NCI-H226 (cell line): ENCODE measurements around the gene DOK6.

ENCODE experiments used
- DNase-seq: peaks from one replicate; pipeline ENCODE4 v3.0.0-alpha.2; 2015

The DOK6 gene

DNA sequence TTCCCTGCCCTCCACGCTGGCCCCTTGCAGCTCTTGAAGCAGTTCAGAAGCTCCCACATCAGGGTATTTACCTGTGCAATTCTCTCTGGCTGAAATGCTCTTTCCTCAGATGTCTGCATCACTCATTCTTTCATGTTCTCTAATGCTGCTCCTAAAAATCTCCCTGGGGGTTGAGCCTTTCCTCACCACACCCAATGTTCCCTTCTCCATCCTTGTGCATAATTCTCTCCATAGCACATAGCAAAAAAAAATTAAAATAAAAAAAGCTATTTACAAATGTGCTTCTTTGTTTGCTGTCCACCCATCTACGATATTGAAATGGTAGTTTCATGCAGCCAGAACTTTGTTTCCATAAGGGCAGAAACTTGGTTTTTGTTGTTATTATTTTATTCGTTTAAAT is 155.5 kb downstream of the DOK6 start:
- DNase-seq, result no peak

DNA sequence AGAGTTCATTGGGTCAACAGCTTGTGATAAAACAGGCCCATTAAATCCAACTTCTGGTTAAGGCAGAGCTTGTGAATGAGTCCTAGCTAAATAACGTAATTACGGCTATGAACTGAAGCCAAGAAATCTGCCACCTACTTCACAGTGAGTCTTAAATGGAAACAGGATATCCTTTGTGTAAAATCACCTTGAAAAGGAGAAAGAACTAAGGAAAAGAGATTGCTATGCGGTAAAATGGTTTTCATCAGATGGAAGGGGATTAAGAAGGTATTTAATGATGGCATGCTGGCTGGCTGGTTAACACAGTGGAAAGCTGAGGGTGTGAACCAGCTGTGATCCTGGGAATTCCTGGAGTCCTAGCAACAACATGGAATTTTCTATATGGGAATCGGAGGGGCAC is 156.6 kb downstream of the DOK6 start:
- DNase-seq, result no peak

DNA sequence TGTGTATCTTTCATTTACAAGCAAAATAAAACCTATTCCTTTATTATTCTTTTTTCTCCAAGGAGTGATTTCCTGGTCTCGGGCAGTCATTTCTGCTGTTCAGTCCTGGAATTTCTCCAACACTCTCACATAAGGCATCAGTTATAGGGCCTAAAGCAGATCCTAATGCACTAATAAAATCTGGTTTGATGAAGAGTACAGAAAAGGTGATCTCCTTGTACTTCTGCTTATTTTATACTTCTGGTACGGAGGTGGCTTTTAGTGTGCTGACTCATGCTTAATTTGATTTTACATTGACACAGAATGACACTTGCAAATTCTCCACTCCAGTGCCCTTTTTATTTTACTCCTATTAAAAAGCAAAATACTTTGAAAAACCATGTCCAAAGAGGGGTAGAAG is 157.4 kb downstream of the DOK6 start:
- no peak for DNase-seq

DNA sequence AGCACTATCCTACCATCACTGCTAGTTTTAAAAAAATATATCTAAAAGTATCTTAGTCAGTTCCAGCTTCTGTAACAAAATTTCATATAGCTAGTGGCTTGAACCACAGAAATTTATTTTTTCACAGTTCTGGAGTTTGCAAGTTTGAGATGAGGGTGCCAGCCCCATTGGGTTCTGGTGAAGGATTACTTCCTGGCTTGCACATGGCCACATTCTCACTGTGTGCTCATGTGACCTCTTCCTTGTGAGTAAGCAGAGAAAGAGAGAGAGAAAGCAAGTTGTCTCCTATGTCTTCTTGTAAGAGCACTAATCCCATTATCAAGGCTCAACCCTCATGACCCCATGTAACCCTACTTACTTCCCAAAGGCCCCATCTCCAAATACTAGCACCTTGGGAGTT is 158.9 kb downstream of the DOK6 start:
- no peak for DNase-seq

DNA sequence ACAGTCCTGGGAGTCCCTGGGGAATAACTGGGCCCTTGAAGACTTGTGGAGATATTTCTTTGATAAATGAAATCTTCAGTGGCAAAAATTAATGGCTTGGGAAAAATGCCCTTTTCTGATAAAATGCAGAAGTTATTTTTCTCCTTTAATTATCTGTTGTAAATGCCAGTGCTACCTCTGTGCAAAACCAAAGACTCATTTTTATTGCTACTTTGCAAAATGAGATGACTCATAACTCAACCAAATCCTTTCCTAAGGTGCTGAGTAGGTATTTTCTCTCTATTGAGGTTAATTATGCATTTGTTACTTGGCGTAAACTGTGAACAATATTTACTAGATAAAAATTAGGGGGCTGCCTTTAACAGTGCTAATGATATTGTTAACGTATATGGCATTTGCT is 163.9 kb downstream of the DOK6 start:
- DNase-seq, result no peak

DNA sequence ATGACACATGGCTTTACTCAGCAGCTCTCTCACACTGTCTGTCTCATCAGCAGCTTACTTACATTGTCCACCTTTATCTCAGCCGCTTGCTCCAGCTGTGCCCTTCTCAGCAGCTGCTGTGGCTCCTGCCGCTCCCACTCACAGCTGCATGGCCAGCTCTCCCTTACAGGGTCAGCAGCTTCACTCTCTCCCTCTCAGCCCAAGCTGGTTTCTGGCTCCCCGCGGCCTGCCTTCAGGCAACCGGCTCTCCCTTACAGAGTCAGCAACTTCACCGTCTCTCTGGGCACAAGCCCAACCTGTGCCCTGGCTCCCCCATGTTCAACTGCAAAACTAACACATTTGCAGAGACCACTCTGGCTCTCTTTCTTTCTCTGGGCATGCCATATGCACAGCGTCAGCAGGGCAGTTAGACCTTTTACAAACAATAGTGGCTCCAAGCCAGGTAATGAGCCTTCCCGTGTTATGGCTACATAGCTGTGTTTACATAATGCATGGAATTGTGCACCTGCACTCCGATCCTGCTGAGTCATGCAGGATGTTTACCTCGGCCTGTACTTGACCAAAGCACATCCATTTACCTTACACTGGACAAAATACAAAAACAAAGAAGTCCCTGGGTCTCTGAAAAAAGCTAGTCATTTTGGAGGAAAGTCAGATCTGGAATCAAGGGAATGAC is 167.3 kb downstream of the DOK6 start:
- DNase-seq, result no peak

DNA sequence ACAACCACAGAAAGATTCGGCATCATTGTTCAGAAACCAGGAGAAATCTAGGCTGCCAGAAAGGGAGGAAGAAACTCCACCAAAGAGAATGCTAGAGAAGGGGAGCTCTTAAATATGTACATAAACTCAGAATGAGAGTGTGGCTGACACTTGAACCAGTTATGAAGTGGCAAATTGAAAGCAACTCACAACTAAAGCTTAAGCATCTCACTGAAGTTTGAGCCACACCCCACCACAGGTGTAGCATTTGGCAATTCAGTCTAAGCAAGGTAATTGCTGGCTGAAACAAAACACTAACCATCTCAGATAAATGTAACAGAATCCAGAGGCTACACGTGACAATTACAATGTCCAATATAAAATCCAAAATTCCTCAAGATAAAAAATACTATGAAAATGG is 168.4 kb downstream of the DOK6 start:
- no peak for DNase-seq

DNA sequence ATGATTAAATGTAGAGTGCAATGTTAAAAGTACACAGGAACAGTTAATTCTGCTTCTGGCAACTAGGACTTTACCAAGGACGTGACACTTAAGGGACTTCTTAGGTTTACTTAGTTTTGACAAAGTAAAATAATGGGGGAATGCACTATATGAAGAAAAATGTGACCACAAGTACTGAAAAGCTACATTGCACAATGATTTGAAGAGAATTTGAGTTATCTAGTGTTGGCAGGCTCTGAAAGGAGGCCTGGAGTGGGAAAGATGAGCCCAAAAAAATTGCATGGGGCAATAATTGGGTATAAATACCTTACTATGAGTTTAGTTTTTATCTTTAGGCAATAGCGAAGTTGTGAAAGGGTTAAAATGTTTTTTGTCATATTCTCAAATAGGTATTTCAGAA is 173.7 kb downstream of the DOK6 start:
- DNase-seq, result no peak

DNA sequence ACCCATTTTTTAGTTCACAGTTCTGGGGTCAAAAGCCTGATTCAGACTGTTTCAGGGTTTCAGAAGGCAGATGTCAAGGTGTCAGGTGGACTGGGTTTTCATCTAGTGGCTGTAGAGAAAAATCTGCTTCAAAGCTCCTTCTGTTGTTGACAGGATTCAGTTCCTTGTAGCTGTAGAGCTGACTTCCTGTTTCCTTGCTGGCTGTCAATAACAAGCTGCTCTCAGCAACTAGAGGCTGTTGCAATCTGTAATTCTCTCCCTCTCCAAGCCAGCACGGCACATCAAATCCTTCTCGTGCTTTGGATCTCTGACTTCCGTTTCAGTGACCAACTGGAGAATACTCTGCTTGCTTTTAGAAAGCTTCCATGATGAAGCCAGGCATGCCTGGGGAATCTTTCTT is 179.4 kb downstream of the DOK6 start:
- DNase-seq, result no peak

DNA sequence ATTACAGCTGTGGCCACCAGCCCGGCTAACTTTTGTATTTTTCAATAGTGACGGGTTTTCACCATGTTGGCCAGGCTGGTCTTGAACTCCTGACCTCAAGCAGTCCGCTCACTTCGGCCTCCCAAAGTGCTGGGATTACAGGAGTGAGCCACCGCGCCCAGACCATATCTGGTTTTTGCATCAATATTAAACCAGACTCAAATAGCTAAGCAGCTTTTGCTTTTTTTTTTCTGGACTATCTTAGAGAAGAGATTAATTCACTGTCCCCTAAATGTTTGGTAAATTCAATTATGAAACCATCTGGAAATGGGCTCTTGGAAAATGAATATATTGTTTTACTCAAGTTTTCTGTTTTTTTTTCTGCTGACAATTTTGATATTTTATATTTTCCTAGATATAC is 183.7 kb downstream of the DOK6 start:
- DNase-seq, result no peak

DNA sequence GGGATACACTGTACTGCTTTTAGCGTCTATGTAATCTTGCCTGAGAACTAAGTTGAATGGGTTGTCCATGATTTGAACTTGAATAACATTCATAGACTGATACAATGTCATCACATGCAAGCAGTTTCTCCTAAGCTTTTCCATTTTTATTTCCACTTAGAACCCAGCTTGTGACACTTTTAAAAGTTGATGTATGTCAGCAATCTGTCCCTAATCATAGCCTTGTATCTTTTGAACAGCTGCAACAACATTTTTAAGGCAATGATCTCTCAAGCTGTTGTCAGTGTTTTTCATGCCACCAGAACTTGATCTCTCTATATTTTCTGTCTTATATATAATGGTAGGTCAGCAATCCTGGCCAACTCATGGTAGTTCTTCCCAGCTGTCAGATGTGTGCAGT is 185.0 kb downstream of the DOK6 start:
- DNase-seq, result no peak

DNA sequence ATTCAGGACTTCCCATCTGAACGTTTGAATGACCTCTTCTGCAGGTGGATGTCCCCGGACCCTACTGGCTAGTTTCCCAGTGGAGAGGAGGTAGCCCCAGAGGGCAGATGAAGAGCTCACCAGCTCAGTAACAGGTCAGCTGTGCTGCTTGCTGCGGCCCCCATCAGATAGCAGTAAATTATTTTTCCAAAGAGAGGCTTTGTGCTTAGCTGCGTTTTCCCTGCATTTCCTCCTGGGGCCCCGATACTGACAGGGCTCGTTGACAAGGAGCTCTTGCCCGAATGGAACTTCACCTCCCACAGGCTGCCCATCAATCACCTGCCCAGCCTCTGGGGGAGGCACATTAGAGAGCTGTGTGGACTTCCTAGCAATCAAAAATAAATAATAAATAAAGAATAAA is 185.8 kb downstream of the DOK6 start:
- no peak for DNase-seq

DNA sequence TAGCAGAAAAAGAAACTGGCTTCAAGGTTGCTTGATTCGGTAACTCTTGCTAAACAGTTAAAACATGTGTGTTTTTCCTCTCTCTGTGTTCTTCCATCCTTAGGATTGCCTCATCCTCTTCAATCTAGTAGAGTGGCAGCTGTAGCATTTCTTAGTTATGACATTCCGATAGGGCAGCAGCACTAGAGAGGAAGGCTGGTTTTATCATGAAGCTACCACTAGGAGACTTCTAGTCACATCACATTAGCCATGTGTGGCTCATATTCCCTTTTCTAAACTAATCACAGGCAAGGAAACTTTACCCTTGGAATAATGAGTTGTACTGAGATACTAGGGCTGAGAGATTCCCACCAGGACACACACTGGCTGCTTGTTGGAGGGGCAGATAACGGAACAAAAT is 187.6 kb downstream of the DOK6 start:
- DNase-seq, result no peak

DNA sequence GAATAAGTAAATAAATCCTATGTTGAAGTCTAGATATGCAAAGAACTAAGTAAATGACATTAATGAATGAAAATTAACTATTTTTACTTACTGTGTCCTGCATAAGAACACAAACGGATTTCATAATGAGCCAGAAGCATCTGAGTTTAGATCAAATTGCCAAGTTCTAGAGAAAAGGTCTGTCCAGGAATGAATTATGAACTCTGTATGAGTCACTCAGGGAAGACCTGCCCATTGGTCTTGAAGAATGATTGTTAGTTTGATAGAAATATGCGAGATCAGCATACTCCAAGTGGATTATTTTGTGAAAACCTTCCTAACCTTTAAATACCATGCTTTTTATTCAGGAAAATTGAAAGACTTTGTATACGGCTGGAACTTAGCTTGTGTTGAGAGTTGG is 189.5 kb downstream of the DOK6 start:
- peak; percentile 1 for DNase-seq

DNA sequence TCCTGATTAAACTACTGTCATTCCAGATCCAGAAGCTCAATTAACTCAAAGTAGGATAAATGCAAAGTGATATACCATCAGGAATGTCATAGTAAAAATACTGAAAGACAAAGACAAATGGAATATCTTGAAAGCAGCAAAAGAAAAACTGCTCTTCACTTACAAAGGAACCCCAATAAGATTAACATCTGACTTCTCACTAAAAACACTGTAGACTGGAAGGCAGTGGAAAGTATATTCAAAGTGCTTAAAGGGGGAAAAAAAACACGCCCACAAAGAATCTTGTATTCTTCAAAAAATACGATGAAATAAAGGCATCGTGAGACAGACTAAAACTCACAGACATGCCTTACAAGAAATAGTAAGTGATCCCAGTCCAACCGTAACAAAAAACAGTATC is 195.7 kb downstream of the DOK6 start:
- DNase-seq, result no peak

DNA sequence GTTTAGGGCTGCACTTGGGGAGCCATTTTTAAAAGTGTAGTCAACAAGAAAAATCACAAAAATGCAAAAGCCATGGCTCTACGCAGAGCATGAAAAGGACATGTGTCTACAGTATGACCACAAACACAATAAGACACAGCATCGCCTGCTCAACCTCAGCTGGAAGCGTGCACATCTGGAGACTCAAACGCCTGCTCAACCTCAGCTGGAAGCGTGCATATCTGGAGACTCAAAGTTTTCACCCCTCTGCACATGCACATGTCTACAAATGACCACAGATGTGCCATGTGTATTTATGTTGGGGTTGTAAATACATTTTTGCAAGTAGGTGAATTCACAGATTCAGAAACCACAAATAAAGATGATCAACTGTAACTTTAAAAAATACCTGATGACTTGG is 196.9 kb downstream of the DOK6 start:
- DNase-seq, result no peak

DNA sequence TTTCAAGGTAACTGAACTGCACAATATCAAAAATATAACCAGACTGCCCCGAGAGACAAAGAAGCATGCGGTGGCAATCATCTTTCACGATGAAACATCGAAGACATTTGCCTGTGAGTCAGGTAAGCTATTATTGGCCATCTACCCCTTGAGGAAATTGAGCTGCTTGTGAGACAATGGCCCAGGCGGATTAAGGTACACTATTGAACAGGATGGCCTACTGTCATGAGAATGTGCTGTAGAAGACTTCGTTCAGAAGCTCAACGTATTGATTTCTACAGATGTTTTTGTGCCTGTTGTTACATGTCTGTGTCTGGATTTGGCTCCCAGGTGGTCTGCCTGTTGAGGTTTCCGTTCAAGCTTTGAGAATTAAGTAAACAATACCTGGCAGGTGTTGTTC is 198.7 kb downstream of the DOK6 start:
- DNase-seq, result no peak

DNA sequence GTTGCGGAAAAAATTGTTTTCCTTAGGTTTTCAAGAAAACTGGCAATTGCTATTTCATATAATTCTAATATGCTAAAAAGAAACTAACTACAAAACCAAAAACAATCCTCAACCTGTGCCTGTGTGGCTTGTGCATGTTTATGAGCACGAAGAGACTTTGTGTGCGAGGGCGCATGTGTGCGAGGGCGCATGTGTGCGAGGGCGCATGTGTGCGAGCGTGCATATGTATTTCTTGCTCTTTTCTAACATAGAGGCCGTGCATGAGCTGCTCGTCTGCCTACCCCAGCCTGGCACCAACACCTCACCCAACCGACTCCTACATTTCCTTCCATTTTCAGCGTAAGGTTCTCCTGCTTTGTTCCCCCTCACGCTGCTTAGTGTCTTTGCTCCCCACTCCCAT is 211.6 kb downstream of the DOK6 start:
- no peak for DNase-seq

DNA sequence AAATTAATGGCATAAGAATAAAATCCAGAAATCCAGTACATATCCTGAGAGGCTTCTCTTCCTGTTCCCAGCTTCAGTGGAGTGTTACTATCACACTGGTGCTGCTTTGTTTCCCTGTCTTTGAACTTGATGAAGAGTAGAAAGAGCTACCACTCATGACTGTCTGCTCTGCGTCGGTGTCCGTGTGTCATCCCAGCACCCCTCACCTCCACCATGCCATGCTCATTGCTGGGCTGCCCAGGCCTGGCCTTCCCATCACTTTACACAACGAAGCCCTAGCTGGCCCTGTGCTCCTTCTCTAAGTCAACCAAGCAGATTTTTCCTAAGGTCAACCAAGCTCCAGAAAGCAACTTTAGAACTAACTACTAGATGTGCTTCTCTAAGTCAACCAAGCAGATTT is 215.4 kb downstream of the DOK6 start:
- no peak for DNase-seq

DNA sequence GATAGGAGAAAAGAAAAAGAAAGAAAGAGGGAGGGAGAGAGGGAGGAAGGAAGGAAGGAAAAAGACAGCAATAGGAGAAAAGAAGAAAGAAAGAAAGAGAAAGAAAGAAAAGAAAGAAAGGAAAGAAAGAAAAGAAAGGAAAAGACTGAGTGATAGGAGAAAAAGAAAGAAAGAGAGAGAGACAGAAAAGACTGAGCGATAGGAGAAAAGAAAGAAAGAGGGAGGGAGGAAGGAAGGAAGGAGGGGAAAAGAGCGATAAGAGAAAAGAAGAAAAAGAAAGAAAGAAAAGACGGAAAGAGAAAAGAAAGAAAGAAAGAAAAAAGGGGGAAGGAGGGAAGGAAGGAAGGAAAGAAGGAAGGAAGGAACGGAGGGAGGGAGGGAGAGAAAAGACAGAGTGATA is 216.7 kb downstream of the DOK6 start:
- DNase-seq, result no peak

DNA sequence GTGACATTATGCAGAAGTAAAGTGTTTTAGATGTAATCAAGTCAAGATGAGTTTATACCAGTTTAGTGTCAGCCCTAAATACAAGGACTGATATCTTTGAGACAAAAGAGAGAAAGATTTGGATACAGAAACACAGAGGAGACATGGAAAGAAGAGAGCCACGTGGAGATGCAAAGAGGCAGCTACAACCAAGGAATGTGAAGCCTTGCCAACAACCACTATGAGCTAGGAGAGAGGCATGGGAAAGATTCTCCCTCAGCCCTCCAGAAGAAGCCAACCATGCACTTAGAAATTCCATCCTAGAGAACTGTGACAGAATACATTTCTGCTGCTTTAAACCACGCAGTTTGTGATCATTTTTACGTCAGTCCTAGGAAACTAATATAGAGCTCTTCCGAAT is 217.2 kb downstream of the DOK6 start:
- DNase-seq, result no peak

DNA sequence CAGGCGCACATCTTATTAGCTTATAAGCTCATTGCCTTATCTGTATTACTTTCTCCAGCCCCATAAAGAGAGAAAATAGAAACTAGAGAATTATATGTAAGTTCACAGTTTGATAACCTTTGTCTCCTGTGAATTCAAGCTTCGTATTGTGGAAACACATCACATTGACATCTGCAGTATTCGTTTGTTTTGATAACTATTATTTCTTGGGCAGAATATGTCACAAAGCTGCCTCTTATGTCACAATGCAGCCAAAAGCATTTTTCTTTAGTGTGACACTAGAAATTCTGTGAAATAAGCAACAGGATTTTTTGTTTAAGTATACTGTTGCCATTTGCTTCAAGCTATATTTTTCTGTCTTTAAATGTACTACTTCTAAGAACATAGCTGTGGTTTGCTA is 221.5 kb downstream of the DOK6 start:
- no peak for DNase-seq

DNA sequence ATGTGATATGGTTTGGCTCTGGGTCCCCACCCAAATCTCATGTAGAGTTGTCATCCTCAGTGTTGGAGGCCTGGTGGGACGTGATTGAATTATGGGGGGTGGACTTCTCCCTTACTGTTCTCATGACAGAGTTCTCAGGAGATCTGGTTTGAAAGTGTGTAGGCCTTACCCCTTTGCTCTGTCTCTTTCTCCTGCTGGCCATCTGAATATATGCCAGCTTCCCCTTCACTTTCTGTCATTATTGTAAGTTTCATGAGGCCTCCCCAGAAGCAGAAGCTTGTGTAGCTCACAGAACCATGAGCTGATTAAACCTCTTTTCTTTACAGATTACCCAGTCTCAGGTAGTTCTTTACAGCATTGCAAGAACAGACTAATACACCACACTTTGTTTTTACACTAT is 222.3 kb downstream of the DOK6 start:
- DNase-seq, result no peak

DNA sequence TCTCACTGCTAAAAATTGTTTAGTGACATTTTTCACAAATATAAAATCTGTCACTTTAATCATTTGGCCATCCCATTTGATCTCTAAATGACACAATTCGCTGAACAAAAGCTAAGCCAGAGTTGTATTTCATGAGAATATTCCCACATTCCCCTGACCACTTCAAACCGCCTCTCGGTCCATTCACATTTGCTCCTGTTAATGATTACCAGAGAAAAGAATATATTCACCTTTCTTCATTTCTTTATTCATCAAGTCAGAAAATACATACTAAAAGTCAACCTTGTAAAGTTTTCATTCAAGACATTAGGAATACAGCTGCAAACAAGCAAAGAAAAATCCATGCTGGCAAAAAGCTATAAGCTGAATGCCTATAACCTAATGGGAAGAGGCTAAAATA is 225.5 kb downstream of the DOK6 start:
- DNase-seq, result no peak

DNA sequence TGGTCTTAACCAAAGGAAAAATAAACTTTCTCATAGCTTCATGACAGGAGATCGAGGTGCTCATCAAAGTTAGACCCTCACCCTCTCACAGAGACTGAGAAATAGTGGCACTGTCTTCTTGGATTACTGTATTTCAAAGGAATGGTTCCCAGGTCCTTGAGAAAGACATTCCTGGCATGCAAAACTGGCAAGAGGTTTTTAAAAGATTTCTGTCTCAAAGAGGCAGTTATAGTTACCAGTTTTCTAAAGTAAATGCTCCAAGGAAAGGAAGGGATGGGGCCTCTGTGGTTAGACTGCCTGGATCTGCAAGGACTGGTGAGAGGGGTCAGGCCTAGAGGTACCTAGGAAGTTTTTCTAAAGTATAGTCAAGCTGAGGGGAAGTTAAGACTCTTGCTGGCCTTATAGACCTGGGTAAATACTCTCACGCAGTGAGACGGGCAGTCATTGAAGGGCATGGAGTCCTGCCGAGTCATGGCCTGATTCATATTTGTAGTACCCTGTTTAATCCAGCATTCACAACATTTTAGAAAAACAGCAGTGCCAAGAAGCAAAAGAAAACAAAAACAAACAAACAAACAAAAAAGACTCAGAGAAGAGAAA is 226.1 kb downstream of the DOK6 start:
- DNase-seq, result no peak
